RCC 7860 (cell line): ENCODE data around the gene NRK.
"Not testable (repeated sequence)": the region's sequence is repeated elsewhere in the genome, so short reads cannot be mapped to it uniquely, and the experiment has no call there.

Experiments used
- DNase-seq: peaks from one replicate; pipeline ENCODE4 v3.0.0-alpha.2; 2015; ENCODE audit warnings: low spot score
- FAIRE-seq: peaks from 2 replicates; lab custom pipeline; 2012; peaks lifted over from hg19 to GRCh38; lab: Jason Lieb, UNC

The NRK gene

GRCh38 chrX:105822138-105823091 lies at the start of gene NRK:
Gene NRK, plus strand, starts transcription at chrX:105822539. Its CDS starts 307 bp downstream, at chrX:105822846.
- no peak for DNase-seq
- FAIRE-seq, result no peak

- DNase-seq, result no peak
- no peak for FAIRE-seq
Observed at GRCh38 chrX:105773801-105774200, 48.5 kb upstream of the NRK start.

GRCh38 chrX:105775679-105776078 lies 46.7 kb upstream of the NRK start:
- DNase-seq (no peak), FAIRE-seq (no peak)

GRCh38 chrX:105781804-105782203 lies 40.5 kb upstream of the NRK start:
- FAIRE-seq, result no peak
- DNase-seq, result no peak

GRCh38 chrX:105796877-105797276 lies 25.5 kb upstream of the NRK start:
- FAIRE-seq, DNase-seq: not testable (repeated sequence)

GRCh38 chrX:105803891-105804290 lies 18.4 kb upstream of the NRK start:
- FAIRE-seq (no peak), DNase-seq (no peak)

GRCh38 chrX:105805655-105806054 lies 16.7 kb upstream of the NRK start:
- FAIRE-seq, result not testable (repeated sequence)

GRCh38 chrX:105816517-105816916 lies 5.8 kb upstream of the NRK start:
- FAIRE-seq (no peak), DNase-seq (no peak)

More at GRCh38 chrX:105805655-105806054, 16.7 kb upstream of the NRK start:
- DNase-seq, result not testable (repeated sequence)

- DNase-seq, result no peak
- FAIRE-seq, result no peak
Observed at GRCh38 chrX:105820247-105820646, 2.1 kb upstream of the NRK start.

GRCh38 chrX:105821471-105822121 lies 743 bp upstream of the NRK start:
- FAIRE-seq (no peak), DNase-seq (no peak)

GRCh38 chrX:105823092-105823455 lies 735 bp downstream of the NRK start:
- DNase-seq, result no peak
- FAIRE-seq, result no peak

- DNase-seq (no peak), FAIRE-seq (no peak)
Observed at GRCh38 chrX:105829011-105829410, 6.7 kb downstream of the NRK start.

- peak; percentile 18 for DNase-seq
- no peak for FAIRE-seq
Observed at GRCh38 chrX:105837232-105837631, 14.9 kb downstream of the NRK start.

GRCh38 chrX:105845631-105846030 lies 23.3 kb downstream of the NRK start:
- DNase-seq (no peak), FAIRE-seq (no peak)

- FAIRE-seq, DNase-seq: not testable (repeated sequence)
Observed at GRCh38 chrX:105850100-105850499, 27.8 kb downstream of the NRK start.

GRCh38 chrX:105865709-105866108 lies 43.4 kb downstream of the NRK start:
- DNase-seq (no peak), FAIRE-seq (no peak)

- no peak for FAIRE-seq
Observed at GRCh38 chrX:105869701-105870100, 47.4 kb downstream of the NRK start.

GRCh38 chrX:105870445-105870844 lies 48.1 kb downstream of the NRK start:
- DNase-seq (no peak), FAIRE-seq (no peak)

More at GRCh38 chrX:105869701-105870100, 47.4 kb downstream of the NRK start:
- no peak for DNase-seq

GRCh38 chrX:105872941-105873340 lies 50.6 kb downstream of the NRK start:
- DNase-seq, result no peak
- FAIRE-seq, result no peak

GRCh38 chrX:105874790-105875189 lies 52.5 kb downstream of the NRK start:
- FAIRE-seq, result no peak
- DNase-seq, result no peak

GRCh38 chrX:105876658-105877057 lies 54.3 kb downstream of the NRK start:
- FAIRE-seq, result no peak
- no peak for DNase-seq

- DNase-seq, result no peak
- FAIRE-seq, result no peak
Observed at GRCh38 chrX:105880491-105880890, 58.2 kb downstream of the NRK start.
